HG02970 (cell line): ENCODE results near the gene DTD1.
"Not testable (repeated sequence)": the region's sequence is repeated elsewhere in the genome, so short reads cannot be mapped to it uniquely, and the experiment has no call there.

Experiments
- ATAC-seq: cut with Tn5 transposase; IDR thresholded peaks from one replicate; pipeline ENCODE4 v1.9.1; 2021; ENCODE audit warnings: mild to moderate bottlenecking, moderate library complexity, moderate number of reproducible peaks; ENCODE audit not compliant: unreplicated experiment, low FRiP score

DTD1 gene

DNA sequence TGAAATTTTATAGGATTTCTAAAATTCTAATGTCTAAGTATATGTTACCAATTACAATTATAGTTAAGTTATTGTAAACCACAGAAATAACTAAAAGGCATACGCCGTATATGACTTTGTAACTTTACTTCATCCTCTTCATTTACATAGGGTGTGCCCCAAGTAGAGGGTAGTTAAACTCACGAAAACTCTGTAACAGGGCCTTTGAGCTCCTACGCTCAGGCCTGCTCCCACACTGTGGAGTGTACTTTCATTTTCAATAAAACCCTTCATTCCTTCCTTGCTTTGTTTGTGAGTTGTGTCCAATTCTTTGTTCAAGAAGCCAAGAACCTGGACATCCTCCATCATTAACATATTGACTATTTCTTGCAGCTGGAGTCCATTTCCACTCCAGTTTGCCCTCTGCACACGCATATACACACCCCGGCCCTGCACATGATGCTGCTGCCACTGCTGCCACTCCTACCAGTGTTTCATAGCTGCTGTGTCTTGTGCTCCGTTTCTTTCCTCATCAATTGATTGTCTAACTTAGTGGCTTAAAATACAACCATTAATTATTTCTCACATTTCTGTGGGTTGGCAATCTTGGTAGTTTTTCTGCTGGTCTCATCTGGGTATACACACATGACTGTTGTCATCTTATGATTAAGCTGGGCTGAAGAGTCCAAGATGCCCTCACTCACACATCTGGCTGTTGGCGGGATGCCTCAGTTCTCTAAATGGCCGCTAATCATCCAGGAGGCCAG is 192.7 kb downstream of the DTD1 start:
- ATAC-seq: no peak

DNA sequence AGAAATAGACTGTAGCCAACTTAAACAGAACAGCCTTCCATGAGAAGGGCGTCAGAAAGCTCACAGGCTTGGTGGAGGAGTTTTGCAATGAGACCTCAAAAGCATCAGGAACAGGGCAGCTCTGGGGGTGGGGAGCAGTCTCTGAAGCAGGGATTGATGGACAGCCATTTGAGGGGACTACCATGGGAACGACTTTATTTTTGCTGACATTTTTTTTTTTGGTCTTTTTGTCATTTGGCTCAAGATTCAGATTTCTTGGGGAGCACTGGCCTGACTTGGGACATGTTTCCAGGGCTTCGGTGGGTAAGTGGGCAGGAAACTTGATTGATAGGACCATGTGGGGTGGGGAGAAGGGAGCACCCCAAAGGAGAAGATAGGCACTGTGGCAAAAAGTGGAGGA is 193.7 kb downstream of the DTD1 start:
- no peak for ATAC-seq

DNA sequence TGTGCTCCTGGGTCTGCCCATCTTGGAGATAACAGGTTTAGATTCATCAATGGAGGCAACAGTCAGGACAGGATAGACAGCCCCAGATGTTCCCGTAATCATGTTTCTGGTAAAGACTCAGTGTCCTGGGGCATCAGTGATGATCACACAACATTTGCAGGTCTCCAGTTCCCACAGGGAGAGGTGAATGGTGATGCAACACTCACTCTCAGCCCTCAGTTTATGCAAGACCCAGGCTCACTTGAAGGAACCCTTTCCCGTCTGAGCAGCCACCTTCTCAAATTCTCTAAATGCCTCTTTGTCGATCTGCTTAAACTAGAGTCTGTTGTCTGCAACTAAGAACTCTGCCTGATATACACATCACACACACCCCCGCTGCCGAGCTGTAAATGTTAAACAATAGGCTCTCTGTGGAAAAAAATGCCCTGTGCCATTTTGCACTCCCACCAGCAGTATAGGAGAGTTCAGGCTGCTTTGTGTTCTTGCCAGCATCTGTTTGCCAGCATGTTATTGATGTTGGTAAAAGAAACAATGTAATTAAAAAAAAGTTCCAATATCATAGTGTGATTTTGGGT is 195.6 kb downstream of the DTD1 start:
- no peak for ATAC-seq

DNA sequence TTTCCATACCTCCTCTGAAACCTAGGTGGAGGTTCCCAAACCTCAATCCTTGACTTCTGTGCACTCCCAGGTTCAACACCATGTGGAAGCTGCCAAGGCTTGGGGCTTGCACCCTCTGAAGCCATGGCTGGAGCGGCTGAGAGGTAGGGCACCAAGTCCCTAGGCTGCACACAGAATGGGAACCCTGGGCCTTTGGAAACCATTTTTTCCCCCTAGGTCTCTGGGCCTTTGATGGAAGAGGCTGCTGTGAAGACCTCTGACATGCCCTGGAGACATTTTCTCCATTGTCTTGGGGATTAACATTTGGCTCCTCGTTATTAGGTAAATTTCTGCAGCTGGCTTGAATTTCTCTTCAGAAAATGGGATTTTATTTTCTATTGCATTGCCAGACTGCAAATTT is 199.2 kb downstream of the DTD1 start:
- not testable (repeated sequence) for ATAC-seq

DNA sequence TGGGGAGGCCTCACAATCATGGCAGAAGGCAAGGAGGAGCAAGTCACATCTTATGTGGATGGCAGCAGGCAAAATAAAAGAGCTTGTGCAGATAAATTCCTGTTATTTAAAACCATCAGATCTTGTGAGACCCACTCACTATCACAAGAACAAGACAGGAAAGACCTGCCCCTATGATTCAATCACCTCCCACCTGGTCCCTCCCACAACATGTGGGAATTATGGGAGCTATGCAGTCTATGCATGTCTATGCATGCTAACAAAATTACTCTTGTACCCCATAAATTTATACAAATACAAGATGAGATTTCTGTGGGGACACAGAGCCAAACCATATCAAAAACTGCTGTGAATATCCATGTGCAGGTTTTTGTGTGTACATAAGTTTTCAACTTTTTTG is 200.2 kb downstream of the DTD1 start:
- ATAC-seq: no peak

DNA sequence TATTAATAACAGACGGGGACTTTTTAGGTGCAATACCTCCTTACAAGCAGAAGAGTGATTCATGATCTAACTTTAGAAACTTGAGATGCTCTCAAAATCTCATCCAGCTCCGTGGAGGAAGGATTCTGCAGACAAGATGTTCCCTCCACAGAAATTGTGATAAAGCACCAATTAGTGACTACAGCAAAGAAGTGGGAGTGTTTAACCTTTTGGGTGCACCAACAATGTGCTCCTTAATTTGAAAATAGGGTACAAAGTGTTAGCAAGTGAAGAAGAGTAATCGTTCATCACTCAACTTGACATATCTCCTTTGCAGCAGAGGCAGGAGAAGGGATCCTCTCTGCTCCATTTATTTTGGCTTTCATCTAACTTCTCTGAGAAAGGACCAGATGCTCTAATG is 202.9 kb downstream of the DTD1 start:
- no peak for ATAC-seq

DNA sequence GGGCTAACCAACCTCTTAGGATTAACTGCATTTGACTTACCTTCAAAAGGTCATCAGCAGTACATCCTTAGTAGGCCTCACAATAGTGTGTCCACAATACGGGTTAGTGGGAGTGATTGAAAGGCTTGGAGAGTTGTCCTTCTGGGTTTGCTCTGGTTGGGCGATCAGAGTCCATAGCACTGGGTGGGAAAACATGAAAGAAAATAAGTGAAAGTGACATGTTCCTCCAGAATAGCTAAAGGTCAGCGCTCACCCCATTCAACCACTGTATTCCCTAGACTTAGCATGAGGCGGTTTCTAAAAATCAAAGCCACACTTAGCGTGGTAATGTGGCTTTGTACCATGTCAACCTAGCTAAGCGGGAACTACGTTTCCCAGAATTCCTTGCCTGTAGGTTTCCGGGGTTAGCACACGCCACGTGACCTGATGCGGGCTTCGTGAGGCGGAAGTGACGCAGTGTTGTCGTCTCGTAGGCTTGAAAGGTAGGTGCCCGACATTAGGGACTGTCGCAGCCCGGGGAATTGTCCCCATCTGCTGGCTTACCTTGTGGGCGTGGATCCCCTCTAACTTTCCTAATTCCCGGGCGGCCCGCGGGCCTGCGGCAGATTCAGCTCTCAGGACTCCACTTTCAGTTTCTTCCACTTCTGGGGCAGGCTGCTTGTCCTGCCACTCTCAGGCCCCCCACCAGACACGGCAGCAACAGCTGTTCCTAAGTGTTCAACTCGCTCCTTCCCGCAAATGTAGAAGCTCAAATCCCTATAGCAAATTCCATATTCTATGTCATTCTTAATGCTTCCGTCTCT is 206.0 kb downstream of the DTD1 start:
- peak; percentile 98 for ATAC-seq

DNA sequence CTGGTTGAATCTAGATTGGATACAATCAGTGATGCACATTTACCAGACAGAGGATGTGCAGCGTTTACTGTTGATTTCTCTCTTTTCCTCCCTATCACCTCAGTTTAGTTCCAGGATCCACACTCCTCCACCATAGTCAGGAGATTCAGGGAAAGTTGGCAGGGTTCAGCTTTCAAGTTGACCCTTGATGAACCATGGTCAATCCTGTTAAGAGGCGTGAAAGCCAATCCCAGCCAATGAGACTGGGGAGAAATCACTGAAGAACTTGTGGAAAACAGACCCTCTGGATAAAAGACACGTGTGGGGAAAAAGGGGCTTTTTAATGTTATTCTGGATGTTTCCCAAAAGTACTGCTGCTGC is 206.6 kb downstream of the DTD1 start:
- ATAC-seq: no peak

DNA sequence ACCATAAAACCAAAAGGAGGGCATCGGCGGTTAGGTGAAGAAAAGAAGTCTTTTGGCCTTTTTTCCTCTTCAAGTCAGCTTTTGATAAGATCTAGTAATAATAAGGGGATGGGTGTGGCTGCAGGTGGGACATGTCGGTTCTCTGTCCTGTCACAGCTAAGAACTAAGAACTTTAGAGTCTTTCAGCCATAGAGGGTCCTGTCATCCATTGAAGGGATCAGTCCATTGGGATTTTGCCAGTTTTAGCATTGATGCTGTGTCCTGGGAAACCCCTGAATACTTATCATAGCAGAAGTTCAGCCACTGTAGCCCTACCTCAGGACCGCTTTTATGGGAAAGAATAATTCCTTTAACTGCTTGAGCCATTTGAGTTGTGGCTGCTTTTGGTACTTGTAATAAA is 207.5 kb downstream of the DTD1 start:
- ATAC-seq: no peak

DNA sequence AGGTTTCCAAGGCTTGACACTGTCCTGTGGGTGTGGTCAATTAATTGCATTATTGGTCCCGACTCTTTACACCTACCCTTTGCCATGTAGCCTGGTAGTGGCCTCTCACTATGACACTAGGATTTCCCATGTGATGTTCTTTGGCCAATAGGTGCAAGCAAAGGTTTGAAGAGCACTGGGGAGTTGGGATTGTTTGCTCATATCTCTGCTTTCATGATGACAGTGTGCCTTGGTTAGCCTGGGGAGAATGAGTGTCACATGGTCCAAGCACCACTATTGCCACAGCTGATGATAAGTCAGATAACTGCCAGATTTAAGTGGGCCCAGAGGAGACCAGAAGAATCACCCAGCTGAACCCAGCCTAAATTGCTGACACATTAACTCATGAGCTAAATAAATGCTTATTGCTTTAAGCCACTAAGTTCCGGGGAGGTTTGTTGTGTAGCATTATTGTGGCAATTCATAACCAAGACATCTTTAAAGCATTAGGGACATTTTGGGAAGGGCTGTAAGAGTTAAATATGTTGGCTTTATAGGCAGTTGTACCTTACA is 208.5 kb downstream of the DTD1 start:
- no peak for ATAC-seq

DNA sequence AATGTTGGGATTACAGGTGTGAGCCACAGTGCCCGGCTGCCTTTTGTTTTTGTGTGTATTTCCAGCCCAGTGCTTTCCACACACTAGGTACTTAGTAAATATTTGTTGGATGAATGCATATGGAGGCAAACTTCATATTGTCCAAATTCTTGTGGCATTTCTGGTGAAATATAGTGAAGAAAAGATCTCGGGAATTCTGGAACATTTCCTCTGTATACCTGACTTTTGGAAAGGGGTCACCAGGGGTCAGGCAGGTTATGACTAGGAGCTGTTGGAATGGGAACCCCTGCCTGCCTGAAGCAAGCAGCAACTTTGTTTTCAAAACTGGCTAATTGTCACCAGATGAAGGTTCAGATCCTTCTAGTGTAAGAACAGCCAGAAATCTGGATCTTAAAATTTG is 213.7 kb downstream of the DTD1 start:
- ATAC-seq: no peak

DNA sequence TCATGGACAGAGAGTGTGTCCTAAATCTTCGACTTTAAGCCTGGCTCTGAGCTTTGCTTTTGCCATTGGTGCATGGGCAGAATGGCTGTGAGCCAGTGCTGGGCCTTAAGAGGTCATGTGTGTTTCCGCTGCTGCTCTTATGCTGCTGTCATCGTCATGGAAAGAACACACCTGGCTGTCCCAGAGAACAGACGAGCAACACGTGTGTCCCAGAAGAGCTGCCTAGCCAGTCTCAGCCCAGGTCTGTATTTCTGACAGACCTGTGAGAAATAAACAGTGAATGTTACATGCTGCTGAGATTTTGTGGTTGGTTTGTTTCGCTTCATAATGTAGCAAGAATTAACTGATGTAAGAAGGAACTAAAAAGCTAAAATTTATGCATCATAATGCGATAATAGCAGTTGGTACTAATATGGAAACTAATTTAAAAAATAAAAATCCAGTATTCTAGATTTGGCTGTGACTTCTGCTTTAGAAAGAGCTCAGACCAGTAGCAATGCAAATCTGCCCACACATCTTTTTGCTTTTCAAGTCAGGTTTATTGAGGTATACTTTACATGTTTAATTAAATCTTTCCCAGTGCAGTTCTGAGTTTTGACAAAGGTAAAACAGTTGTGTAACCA is 214.3 kb downstream of the DTD1 start:
- no peak for ATAC-seq

DNA sequence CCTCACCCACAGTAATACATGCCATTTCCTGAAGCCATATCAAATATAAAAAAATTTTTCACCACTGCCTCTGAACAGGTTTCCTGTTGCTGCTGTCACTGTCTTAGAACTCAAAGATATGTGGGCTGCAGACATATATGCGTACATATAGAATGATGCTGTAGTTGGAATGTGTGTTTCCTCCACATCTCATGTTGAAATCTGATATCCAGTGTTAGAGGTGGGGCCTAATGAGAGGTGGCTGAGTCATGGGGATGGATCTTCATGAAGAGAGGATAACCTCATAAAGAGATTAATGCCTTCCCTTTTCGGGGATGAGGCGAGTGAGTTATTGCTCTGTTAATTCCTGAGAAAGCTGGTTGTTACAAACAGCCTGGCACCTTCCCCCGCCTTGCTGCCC is 218.0 kb downstream of the DTD1 start:
- ATAC-seq: no peak

DNA sequence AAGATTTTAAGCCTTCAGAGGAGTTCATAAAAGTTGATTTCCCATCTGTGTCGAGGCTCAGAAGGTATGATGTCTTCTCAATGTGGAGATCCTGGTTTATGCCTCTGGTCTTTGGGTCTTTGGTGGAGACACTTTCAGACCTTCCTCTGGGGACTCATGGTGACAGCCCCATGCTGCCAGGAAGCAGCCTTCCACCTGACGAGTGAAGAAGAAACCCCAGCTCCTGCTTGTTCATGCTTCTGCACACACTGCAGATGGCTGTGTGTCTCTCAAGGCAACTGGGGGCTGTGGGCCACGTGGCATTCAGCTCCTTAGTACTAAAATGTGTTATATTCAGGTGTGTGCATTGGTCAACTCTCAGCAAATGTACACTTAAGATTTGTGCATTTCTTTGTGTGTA is 220.9 kb downstream of the DTD1 start:
- ATAC-seq: no peak

DNA sequence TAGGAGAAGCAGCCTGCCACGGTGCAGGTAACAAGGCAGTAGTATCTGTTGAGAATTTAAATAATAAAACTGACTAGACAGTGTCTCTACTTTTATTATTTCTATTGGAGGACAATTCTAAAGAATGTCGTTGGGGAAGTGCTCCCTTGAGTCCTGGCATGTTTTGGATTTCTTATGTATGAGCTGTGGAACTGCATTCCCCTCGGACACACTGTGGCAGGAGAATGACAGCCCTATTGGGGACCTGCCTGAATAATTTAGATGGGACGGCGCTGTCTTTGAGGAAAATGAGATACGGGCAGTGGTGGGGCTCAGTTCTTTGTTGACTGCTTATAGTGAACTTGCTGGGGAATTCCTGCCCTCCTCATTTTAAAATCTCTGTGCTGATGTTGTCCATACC is 223.3 kb downstream of the DTD1 start:
- ATAC-seq: no peak

DNA sequence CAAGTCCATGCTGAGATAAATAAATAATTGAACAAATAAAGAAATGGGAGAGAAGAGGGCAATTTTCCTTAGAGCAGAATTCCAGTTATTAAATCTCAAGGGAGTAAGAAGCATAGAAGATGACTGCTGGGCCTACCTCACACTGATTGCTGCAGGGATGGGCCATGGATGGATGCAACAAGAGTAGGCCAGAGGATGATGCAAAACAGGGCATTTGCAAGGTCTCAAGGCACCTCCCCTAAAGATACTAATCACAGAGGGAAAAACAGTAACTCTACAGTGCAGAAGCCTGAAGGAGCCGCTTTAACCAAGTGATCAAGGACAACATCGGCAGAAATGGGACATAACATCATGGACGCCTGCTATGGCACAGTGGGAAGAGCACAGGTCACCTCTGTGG is 224.1 kb downstream of the DTD1 start:
- ATAC-seq: no peak

DNA sequence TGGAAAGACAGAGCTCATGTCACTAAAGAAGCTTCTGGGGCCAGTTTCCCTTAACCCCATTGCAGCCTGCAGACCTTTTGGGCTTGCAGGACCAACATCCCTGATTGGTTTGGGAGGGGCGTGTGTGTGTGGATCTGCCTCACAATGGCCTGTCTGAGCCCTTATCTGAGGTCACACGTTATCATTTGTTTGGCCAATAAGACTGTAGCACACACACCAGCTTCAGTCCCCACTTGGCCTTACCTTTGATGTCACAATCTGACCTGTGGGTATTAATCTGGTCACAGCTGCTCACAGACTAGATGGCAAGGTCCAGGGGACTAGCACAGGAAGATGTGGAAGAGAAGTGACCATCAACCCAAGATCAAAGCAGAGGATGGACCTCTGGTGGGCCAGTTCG is 225.6 kb downstream of the DTD1 start, which contains the start of gene SCP2D1:
SCP2D1 (plus strand) TSS at position 301 of the 400 bp plus-strand sequence; CDS start at position 334, 33 bp downstream.
- ATAC-seq: no peak

DNA sequence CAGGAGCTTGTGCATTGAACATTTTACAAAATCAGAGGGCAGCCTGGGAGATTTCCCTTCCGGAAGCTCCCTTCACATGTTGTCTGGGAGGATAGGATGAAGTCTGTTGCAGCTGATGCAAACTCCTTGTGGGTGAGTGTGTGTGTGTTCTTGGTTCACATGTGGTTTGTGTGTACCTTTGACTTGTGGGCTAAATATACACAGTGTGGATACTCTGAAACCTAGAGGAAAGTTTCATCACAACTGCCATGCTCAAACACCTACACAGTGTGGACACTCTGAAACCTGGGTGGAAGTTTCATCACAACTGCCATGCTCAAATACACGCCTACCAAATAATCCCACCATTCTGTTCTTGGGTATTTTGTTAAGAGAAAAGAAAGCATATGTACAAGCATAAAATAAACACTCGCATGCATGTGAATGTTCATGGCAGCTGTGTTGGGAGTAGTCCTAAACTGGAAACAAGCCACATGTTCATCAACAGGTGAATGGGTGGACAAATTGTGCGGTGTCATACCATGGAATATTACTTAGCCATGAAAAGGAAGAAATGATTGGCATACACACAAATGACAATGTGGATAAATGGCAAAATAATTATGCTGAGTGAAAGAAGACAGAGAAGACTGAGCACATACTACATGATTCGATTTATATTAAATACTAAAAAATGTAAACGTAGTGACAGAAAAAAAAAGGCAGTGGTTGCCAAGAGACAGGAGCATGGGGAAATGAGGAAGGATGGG is 227.5 kb downstream of the DTD1 start:
- ATAC-seq: no peak
